Stomach (tissue), 4 donors: ENCODE data around the gene ZNF770.

Experiments
- CTCF ChIP-seq, 7 experiments: fragments of 450-650 bp in 4 of 7; fragments of 200-600 bp in 3 of 7; sonication (generic) in 3 of 7; IDR thresholded peaks; one replicate each; pipeline ENCODE4 v1.5.1; 2016 to 2019; ENCODE audit warnings: antibody characterized with exemption in 7 of 7, control low read depth in 2 of 7, mild to moderate bottlenecking in 1 of 7
- POLR2A ChIP-seq, 4 donors: fragments of 450-650 bp; IDR thresholded peaks; one replicate each; pipeline ENCODE4 v1.6.1; 2016; ENCODE audit warnings: antibody characterized with exemption in 4 of 4, control low read depth in 2 of 4, mild to moderate bottlenecking in 1 of 4, moderate library complexity in 1 of 4
- POLR2AphosphoS5 ChIP-seq, 3 donors: sonication (generic); formaldehyde crosslinking; IDR thresholded peaks; one replicate each; pipeline ENCODE4 v1.6.1; 2016; ENCODE audit warnings: antibody characterized with exemption in 3 of 3

- no peak for TF ChIP-seq CTCF (IDR thresholded peaks at IDR 0.05)
- TF ChIP-seq POLR2AphosphoS5 (IDR thresholded peaks at IDR 0.05) = no peak
- no peak for TF ChIP-seq POLR2A (IDR thresholded peaks at IDR 0.05)
Measured at GRCh38 chr15:34964277-34964676, 23.8 kb downstream of the ZNF770 start.
